Neuronal stem cell (in vitro differentiated cells): ENCODE results near the gene TIMM10B.

Experiments used
- DNase-seq: peaks from one replicate; pipeline ENCODE4 v3.0.0-alpha.2; 2013; ENCODE audit warnings: low spot score
- H2AFZ ChIP-seq: one replicate; pipeline ENCODE4 v1.6.1; 2013; ENCODE audit warnings: mild to moderate bottlenecking, low read length, inconsistent platforms
- H2AK5ac ChIP-seq: 2 replicates; pipeline ENCODE4 v1.6.1; 2013; ENCODE audit warnings: low read depth, mild to moderate bottlenecking, inconsistent platforms, low read length, moderate library complexity, mixed read lengths
- H2BK120ac ChIP-seq: 2 replicates; pipeline ENCODE4 v1.6.1; 2013; ENCODE audit warnings: low read depth, mild to moderate bottlenecking, inconsistent platforms, low read length, moderate library complexity, mixed read lengths
- H2BK12ac ChIP-seq: one replicate; pipeline ENCODE4 v1.6.1; 2013; ENCODE audit warnings: low read length, inconsistent platforms
- H2BK15ac ChIP-seq: 2 replicates; pipeline ENCODE4 v1.6.1; 2013; ENCODE audit warnings: mild to moderate bottlenecking, low read length, inconsistent platforms, mixed read lengths
- H2BK5ac ChIP-seq: one replicate; pipeline ENCODE4 v1.6.1; 2013; ENCODE audit warnings: inconsistent platforms, mild to moderate bottlenecking, low read length, moderate library complexity
- H3K14ac ChIP-seq: one replicate; pipeline ENCODE4 v1.6.1; 2013; ENCODE audit warnings: low read length, inconsistent platforms
- H3K18ac ChIP-seq: 2 replicates; pipeline ENCODE4 v1.6.1; 2013; ENCODE audit warnings: low read length, inconsistent platforms
- H3K23ac ChIP-seq: 2 replicates; pipeline ENCODE4 v1.6.1; 2013; ENCODE audit warnings: low read depth, mild to moderate bottlenecking, mixed read lengths, low read length, inconsistent platforms; ENCODE audit not compliant: poor library complexity
- H3K27ac ChIP-seq: replicated peaks from 3 replicates; pipeline ENCODE4 v1.5.1; 2013; ENCODE audit warnings: low read length, inconsistent platforms
- H3K27me3 ChIP-seq, 3 experiments: 2 replicates each; pipeline ENCODE4 v1.6.1; 2013; ENCODE audit warnings: low read length in 3 of 3, mild to moderate bottlenecking in 2 of 3, inconsistent platforms in 1 of 3, low read depth in 1 of 3, mixed read lengths in 1 of 3, moderate library complexity in 1 of 3; ENCODE audit not compliant: control insufficient read depth in 3 of 3, insufficient read depth in 3 of 3
- H3K36me3 ChIP-seq, 2 donors: replicated peaks in 1 of 2; 2 replicates each; pipeline ENCODE4 v1.6.1; 2013; ENCODE audit warnings: low read length in 2 of 2; ENCODE audit not compliant: control insufficient read depth in 2 of 2, insufficient read depth in 2 of 2
- H3K4ac ChIP-seq: 2 replicates; pipeline ENCODE4 v1.6.1; 2013; ENCODE audit warnings: inconsistent platforms, mild to moderate bottlenecking, low read length, moderate library complexity
- H3K4me1 ChIP-seq, 2 donors: 1 replicate in 1 of 2; 2 replicates in 1 of 2; pipeline ENCODE4 v1.6.1; 2013; ENCODE audit warnings: low read length in 2 of 2, low read depth in 1 of 2; ENCODE audit not compliant: control insufficient read depth in 2 of 2, insufficient read depth in 1 of 2
- H3K4me2 ChIP-seq: one replicate; pipeline ENCODE4 v1.6.1; 2013; ENCODE audit warnings: mild to moderate bottlenecking, low read length, inconsistent platforms; ENCODE audit not compliant: insufficient read depth, poor library complexity, severe bottlenecking
- H3K4me3 ChIP-seq, 2 donors: 2 replicates each; pipeline ENCODE4 v1.5.1; 2013; ENCODE audit warnings: low read length in 2 of 2, mild to moderate bottlenecking in 2 of 2, inconsistent platforms in 1 of 2, moderate library complexity in 1 of 2
- H3K79me1 ChIP-seq: one replicate; pipeline ENCODE4 v1.6.1; 2013; ENCODE audit warnings: low read depth, mild to moderate bottlenecking, inconsistent platforms, low read length, moderate library complexity
- H3K9ac ChIP-seq: one replicate; pipeline ENCODE4 v1.6.1; 2013; ENCODE audit warnings: mild to moderate bottlenecking, low read depth, low read length, inconsistent platforms; ENCODE audit not compliant: poor library complexity
- H3K9me3 ChIP-seq, 2 donors: replicated peaks in 1 of 2; 2 replicates each; pipeline versions ENCODE3 to v1.6.1; 2013; ENCODE audit warnings: low read length in 2 of 2, mild to moderate bottlenecking in 2 of 2, inconsistent platforms in 1 of 2, low read depth in 1 of 2, mixed read lengths in 1 of 2, moderate library complexity in 1 of 2; ENCODE audit not compliant: control insufficient read depth in 2 of 2, insufficient read depth in 1 of 2
- H4K8ac ChIP-seq: one replicate; pipeline ENCODE4 v1.6.1; 2013; ENCODE audit warnings: low read depth, mild to moderate bottlenecking, inconsistent platforms, low read length, moderate library complexity
- H4K91ac ChIP-seq: one replicate; pipeline ENCODE4 v1.6.1; 2013; ENCODE audit warnings: low read length, low read depth, mild to moderate bottlenecking, inconsistent platforms; ENCODE audit not compliant: poor library complexity
- WGBS, 2 donors: extraction: QIAGEN DNeasy Blood & Tissue Kit; methylation state at CpG; one replicate each; pipeline ENCODE4 v1.1.7; 2013; ENCODE audit warnings: missing lambda C conversion rate in 2 of 2, mixed read lengths in 1 of 2; ENCODE audit not compliant: insufficient read length in 2 of 2, insufficient replicate concordance in 1 of 2; ENCODE audit errors: extremely low coverage in 2 of 2; 5-methylcytosine and 5-hydroxymethylcytosine counted together

Gene TIMM10B

DNA sequence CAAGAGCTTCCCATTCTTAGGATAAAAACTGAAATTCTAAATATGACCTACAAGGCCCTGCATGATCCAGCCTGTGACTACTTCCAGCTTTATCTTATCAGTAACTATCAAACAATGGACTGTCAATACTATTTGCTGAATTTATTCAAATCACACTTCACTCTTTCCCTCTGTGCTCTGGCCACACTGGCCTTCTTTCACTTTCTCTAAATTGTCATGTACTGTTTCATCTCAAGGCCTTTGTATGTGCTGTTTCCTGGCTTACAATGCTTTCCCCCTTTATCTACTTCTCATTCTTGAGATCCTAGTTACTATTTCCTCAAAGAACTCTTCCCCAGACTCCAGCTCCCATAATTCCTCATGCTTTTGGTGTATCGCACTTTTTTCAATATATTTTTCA is 5.6 kb downstream of the TIMM10B start:
- H3K18ac ChIP-seq = no peak overlapping the region
- no peak overlapping the region for H2BK120ac ChIP-seq
- peaks cover 0 to 2% of the 10 kb centered on the region in 2 donors for H3K4me1 ChIP-seq
- no peak overlapping the region for H2BK15ac ChIP-seq
- DNase-seq = no peak
- H3K9me3 ChIP-seq = no peaks in the 10 kb centered on the region
- H3K23ac ChIP-seq = no peak overlapping the region
- H3K4ac ChIP-seq = no peak overlapping the region
- no peak overlapping the region for H4K8ac ChIP-seq
- peaks cover 23 to 86% of the 10 kb centered on the region in 2 donors for H3K36me3 ChIP-seq
- H2AK5ac ChIP-seq = no peak overlapping the region
- no peak overlapping the region for H2BK12ac ChIP-seq
- no peak overlapping the region for H2BK5ac ChIP-seq
- no CpG with 5 or more reads among the region's 1 CpG for WGBS, 2 donors
- H3K4me3 ChIP-seq = no peak overlapping the region
- H3K4me2 ChIP-seq = no peak overlapping the region
- no peak overlapping the region for H3K14ac ChIP-seq
- H3K9ac ChIP-seq = no peak overlapping the region
- H3K27me3 ChIP-seq = no peaks in the 10 kb centered on the region
- H4K91ac ChIP-seq = no peak overlapping the region
- H3K79me1 ChIP-seq = peaks cover 2% of the 10 kb centered on the region
- no peak overlapping the region for H3K27ac ChIP-seq
- no peak overlapping the region for H2AFZ ChIP-seq

GRCh38 chr11:6488342-6488741 is 7.0 kb downstream of the TIMM10B start:
- Histone ChIP-seq H3K18ac (no peak overlapping the region), H4K91ac (no peak overlapping the region), H3K4me3 (no peak overlapping the region), H3K4ac (no peak overlapping the region), H3K4me2 (no peak overlapping the region), H3K9ac (no peak overlapping the region), H3K27me3 (no peaks in the 10 kb centered on the region), H3K9me3 (no peaks in the 10 kb centered on the region), H4K8ac (no peak overlapping the region), H2AFZ (no peak overlapping the region), H3K27ac (no peak overlapping the region), H2BK120ac (no peak overlapping the region), H2BK12ac (no peak overlapping the region), H2BK15ac (no peak overlapping the region), H3K4me1 (no peaks in the 10 kb centered on the region), H3K14ac (no peak overlapping the region), H3K36me3 (peaks cover 15 to 85% of the 10 kb centered on the region in 2 donors), H2AK5ac (no peak overlapping the region), H2BK5ac (no peak overlapping the region), H3K79me1 (no peaks in the 10 kb centered on the region), H3K23ac (no peak overlapping the region)
- no peak for DNase-seq
- no CpG with 5 or more reads among the region's 6 CpGs for WGBS, 2 donors

DNA sequence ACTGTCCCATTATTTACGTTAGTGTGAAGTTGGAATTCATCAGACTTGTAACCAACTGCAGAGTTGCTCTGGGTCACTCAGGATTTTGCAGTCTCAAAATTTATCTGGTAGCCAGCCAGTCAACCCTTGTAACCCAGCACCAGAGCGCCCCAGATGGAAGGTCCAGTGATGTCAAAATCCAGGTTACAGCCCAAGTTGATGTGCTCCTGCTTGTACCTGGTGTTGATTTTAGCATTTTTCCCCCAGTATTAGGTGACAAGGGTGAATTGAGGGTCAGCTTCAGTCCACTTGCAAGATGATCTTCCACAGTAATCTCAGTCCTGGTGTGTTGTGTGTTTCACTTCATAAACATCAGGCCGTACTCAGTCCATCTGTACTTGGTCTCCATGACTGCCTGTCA is 7.5 kb downstream of the TIMM10B start:
- no peak for DNase-seq
- Histone ChIP-seq H3K27ac (no peak overlapping the region), H3K36me3 (peaks cover 13 to 84% of the 10 kb centered on the region in 2 donors)

DNA sequence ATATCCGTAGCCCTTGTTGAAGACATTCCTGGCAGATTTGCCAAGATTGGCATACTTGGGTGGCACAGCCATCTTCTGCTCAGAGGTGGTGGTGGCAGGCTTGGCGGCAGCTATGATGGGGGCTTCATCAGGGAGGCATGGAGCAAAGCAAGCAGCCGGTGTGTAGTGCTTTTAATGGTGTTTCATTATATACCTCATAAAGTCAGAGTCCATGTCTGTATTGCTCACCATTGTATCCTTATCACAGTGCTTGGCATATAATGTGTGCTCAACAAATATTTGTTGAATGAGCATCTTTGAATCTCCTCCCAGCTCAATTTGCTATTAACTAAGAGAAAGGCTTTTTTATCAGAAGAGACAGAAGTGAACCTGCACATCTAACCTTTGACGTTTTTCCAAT is 8.0 kb downstream of the TIMM10B start:
- H2BK120ac ChIP-seq = no peak overlapping the region
- H2AK5ac ChIP-seq = no peak overlapping the region
- no CpG with 5 or more reads among the region's 4 CpGs for WGBS, 2 donors
- no peaks in the 10 kb centered on the region for H3K9me3 ChIP-seq
- no peaks in the 10 kb centered on the region for H3K27me3 ChIP-seq
- H2BK15ac ChIP-seq = no peak overlapping the region
- H3K18ac ChIP-seq = no peak overlapping the region
- H3K4me2 ChIP-seq = no peak overlapping the region
- no peaks in the 10 kb centered on the region for H3K4me1 ChIP-seq
- no peak overlapping the region for H3K4ac ChIP-seq
- no peak overlapping the region for H2BK12ac ChIP-seq
- H2BK5ac ChIP-seq = no peak overlapping the region
- DNase-seq = no peak
- no peak overlapping the region for H2AFZ ChIP-seq
- H3K23ac ChIP-seq = no peak overlapping the region
- H3K36me3 ChIP-seq = peaks cover 13 to 83% of the 10 kb centered on the region in 2 donors
- no peak overlapping the region for H3K14ac ChIP-seq
- no peak overlapping the region for H3K9ac ChIP-seq
- no peaks in the 10 kb centered on the region for H3K79me1 ChIP-seq
- H4K8ac ChIP-seq = no peak overlapping the region
- H3K27ac ChIP-seq = no peak overlapping the region
- H4K91ac ChIP-seq = no peak overlapping the region
- H3K4me3 ChIP-seq = no peak overlapping the region

More for the DNA sequence above, 7.5 kb downstream of the TIMM10B start:
- Histone ChIP-seq H3K14ac (no peak overlapping the region), H2BK5ac (no peak overlapping the region), H2BK12ac (no peak overlapping the region), H4K91ac (no peak overlapping the region), H3K79me1 (no peaks in the 10 kb centered on the region), H3K4me1 (no peaks in the 10 kb centered on the region), H3K4me2 (no peak overlapping the region), H4K8ac (no peak overlapping the region), H2BK120ac (no peak overlapping the region), H3K4ac (no peak overlapping the region), H3K4me3 (no peak overlapping the region), H2BK15ac (no peak overlapping the region), H3K9ac (no peak overlapping the region), H2AK5ac (no peak overlapping the region), H3K9me3 (no peaks in the 10 kb centered on the region), H3K23ac (no peak overlapping the region), H2AFZ (no peak overlapping the region), H3K27me3 (no peaks in the 10 kb centered on the region), H3K18ac (no peak overlapping the region)
- WGBS, 2 donors = no CpG with 5 or more reads among the region's 3 CpGs
